ENCODE data around the gene DCLRE1B.

Gene DCLRE1B

GRCh38 chr1:113904674-113905434, at the start of gene DCLRE1B, which contains the start of gene AP4B1 (continued):
- TF ChIP-seq ZNF555 (tag by site-specific recombination; conservative IDR thresholded peaks at IDR 0.05) (no peak), GLI2 (tag by site-specific recombination; IDR thresholded peaks at IDR 0.05; ENCODE audit: borderline replicate concordance, low read depth) (no peak), SCRT2 (tag by site-specific recombination; IDR thresholded peaks at IDR 0.05) (no peak), ZNF302 (tag by site-specific recombination; IDR thresholded peaks at IDR 0.05; ENCODE audit: low read depth) (no peak), ZNF830 (tag by site-specific recombination; IDR thresholded peaks at IDR 0.05; ENCODE audit: low read depth) (no peak), ZNF280C (tag by site-specific recombination; IDR thresholded peaks at IDR 0.05) (no peak), ZBTB26 (tag by site-specific recombination; optimal IDR thresholded peaks at IDR 0.05) (peak; percentile 100), ZNF10 (tag by site-specific recombination; IDR thresholded peaks at IDR 0.05) (peak; percentile 9; the same call in 1 of the 2 replicates), ZNF513 (tag by site-specific recombination; IDR thresholded peaks at IDR 0.05) (no peak), ZNF596 (tag by site-specific recombination; IDR thresholded peaks at IDR 0.05) (peak; percentile 58), CTCF (tag by site-specific recombination; IDR thresholded peaks at IDR 0.05) (peak; percentile 99), ZNF426 (tag by site-specific recombination; IDR thresholded peaks at IDR 0.05) (no peak), REST (tag by site-specific recombination; IDR thresholded peaks at IDR 0.05) (no peak; the same call in 1 of the 2 replicates), PRDM6 (tag by site-specific recombination; IDR thresholded peaks at IDR 0.05) (no peak), GFI1B (tag by site-specific recombination; IDR thresholded peaks at IDR 0.05) (no peak), MZF1 (tag by site-specific recombination; IDR thresholded peaks at IDR 0.05; ENCODE audit: borderline replicate concordance) (no peak), ZNF2 (tag by site-specific recombination; IDR thresholded peaks at IDR 0.05) (peak; percentile 74), ZNF629 (tag by site-specific recombination; IDR thresholded peaks at IDR 0.05) (peak; percentile 86), GLI4 (tag by site-specific recombination; IDR thresholded peaks at IDR 0.05) (0 out of 2 replicates have a peak, but pooled peaks have one; percentile 88), PRDM1 (tag by site-specific recombination; IDR thresholded peaks at IDR 0.05) (peak; percentile 68), ZNF521 (tag by site-specific recombination; IDR thresholded peaks at IDR 0.05) (no peak), ZNF580 (tag by site-specific recombination; IDR thresholded peaks at IDR 0.05) (peak; percentile 5; the same call in 1 of the 2 replicates), ZNF777 (tag by site-specific recombination; IDR thresholded peaks at IDR 0.05; ENCODE audit: borderline replicate concordance) (no peak; the same call in 1 of the 2 replicates), ZNF366 (tag by site-specific recombination; conservative IDR thresholded peaks at IDR 0.05) (peak; percentile 7; the same call in 1 of the 2 replicates), ZBTB17 (tag by site-specific recombination; IDR thresholded peaks at IDR 0.05) (peak; percentile 99)

Measured in HEK293 (cell line).